Osteocyte (in vitro differentiated cells): ENCODE data around the gene AMOTL1. TPM values are rescaled to one million over a fixed set of nuclear protein-coding genes. Genes with fewer than 3 reads are reported as not detected.
A peak's percentile ranks its signal among the peaks of the same experiment; 100 is the strongest.

Experiments
- DNase-seq: peaks from one replicate; pipeline ENCODE4 v3.0.0; 2021; ENCODE audit warnings: mixed read lengths; ENCODE audit not compliant: unreplicated experiment; ENCODE audit errors: extremely low spot score
- H3K27ac Mint-ChIP-seq: one replicate; pipeline ENCODE4 v1.8.0; 2021; ENCODE audit warnings: mild to moderate bottlenecking, mixed read lengths; ENCODE audit not compliant: unreplicated experiment
- H3K27me3 Mint-ChIP-seq: one replicate; pipeline ENCODE4 v1.8.0; 2021; ENCODE audit warnings: mixed read lengths; ENCODE audit not compliant: unreplicated experiment
- H3K36me3 Mint-ChIP-seq: one replicate; pipeline ENCODE4 v1.8.0; 2021; ENCODE audit warnings: mixed read lengths; ENCODE audit not compliant: unreplicated experiment
- H3K4me1 Mint-ChIP-seq: one replicate; pipeline ENCODE4 v1.8.0; 2021; ENCODE audit warnings: mixed read lengths; ENCODE audit not compliant: unreplicated experiment
- H3K4me3 Mint-ChIP-seq: one replicate; pipeline ENCODE4 v1.8.0; 2021; ENCODE audit warnings: mild to moderate bottlenecking, moderate library complexity, mixed read lengths; ENCODE audit not compliant: unreplicated experiment
- H3K9me3 Mint-ChIP-seq: one replicate; pipeline ENCODE4 v1.8.0; 2021; ENCODE audit warnings: mixed read lengths; ENCODE audit not compliant: unreplicated experiment
- CTCF ChIP-seq: fragments of 200-600 bp; sonication (generic); IDR thresholded peaks from 2 replicates; pipeline ENCODE4 v1.5.0; 2021; ENCODE audit warnings: antibody characterized with exemption, mild to moderate bottlenecking, moderate library complexity
- total RNA-seq: library from RNA; stranded (reverse); gene quantifications from 2 replicates; pipeline ENCODE4 v1.2.1, GENCODE V29; 2021

AMOTL1 gene
- total RNA-seq, 1 donor from 2014 or later: 66.6 TPM

GRCh38 chr11:94877443-94878200 lies 109.5 kb downstream of the AMOTL1 start:
- no peak for DNase-seq
- peak overlapping the region; percentile 98 for H3K27ac Mint-ChIP-seq
- peaks cover 28% of the 10 kb centered on the region for H3K4me1 Mint-ChIP-seq
- no peaks in the 10 kb centered on the region for H3K27me3 Mint-ChIP-seq
- H3K4me3 Mint-ChIP-seq: no peak overlapping the region
- no peak for TF ChIP-seq CTCF
- H3K36me3 Mint-ChIP-seq: peaks cover 43% of the 10 kb centered on the region
- no peaks in the 10 kb centered on the region for H3K9me3 Mint-ChIP-seq

- no peak for TF ChIP-seq CTCF
- no peak for DNase-seq
- Mint-ChIP-seq H3K4me3 (no peak overlapping the region), H3K9me3 (no peaks in the 10 kb centered on the region), H3K27ac (no peak overlapping the region), H3K36me3 (peaks cover 45% of the 10 kb centered on the region), H3K27me3 (no peaks in the 10 kb centered on the region), H3K4me1 (peaks cover 28% of the 10 kb centered on the region)
Observed at GRCh38 chr11:94879006-94879405, 110.8 kb downstream of the AMOTL1 start.

DNA sequence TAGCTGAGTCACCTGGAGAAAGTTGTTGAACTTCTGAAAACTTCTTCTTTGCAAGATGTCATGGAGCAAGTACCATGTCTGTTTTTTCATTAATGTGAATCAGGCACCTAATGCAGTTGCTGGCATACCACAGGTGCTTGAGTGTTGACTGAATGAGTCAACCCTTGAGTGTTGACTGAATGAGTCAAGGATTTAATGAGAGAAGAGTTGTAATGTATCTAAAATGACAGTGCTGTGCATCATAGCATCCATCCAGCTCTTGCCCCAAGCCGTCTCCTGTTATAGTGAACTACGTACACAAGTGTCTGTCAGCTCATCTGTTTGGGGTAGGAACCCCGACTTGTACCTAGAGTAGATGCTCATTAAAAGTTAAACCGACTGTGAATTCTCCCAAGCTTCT lies 112.1 kb downstream of the AMOTL1 start:
- no peak overlapping the region for H3K4me3 Mint-ChIP-seq
- peaks cover 46% of the 10 kb centered on the region for H3K36me3 Mint-ChIP-seq
- no peak for TF ChIP-seq CTCF
- no peaks in the 10 kb centered on the region for H3K9me3 Mint-ChIP-seq
- no peaks in the 10 kb centered on the region for H3K27me3 Mint-ChIP-seq
- DNase-seq: no peak
- no peak overlapping the region for H3K27ac Mint-ChIP-seq
- peaks cover 28% of the 10 kb centered on the region for H3K4me1 Mint-ChIP-seq

GRCh38 chr11:94882931-94883330 lies 114.8 kb downstream of the AMOTL1 start:
- H3K27ac Mint-ChIP-seq: no peak overlapping the region
- no peak for TF ChIP-seq CTCF
- H3K36me3 Mint-ChIP-seq: peaks cover 42% of the 10 kb centered on the region
- no peak overlapping the region for H3K4me3 Mint-ChIP-seq
- no peak for DNase-seq
- no peaks in the 10 kb centered on the region for H3K9me3 Mint-ChIP-seq
- peaks cover 2% of the 10 kb centered on the region for H3K4me1 Mint-ChIP-seq
- H3K27me3 Mint-ChIP-seq: no peaks in the 10 kb centered on the region

DNA sequence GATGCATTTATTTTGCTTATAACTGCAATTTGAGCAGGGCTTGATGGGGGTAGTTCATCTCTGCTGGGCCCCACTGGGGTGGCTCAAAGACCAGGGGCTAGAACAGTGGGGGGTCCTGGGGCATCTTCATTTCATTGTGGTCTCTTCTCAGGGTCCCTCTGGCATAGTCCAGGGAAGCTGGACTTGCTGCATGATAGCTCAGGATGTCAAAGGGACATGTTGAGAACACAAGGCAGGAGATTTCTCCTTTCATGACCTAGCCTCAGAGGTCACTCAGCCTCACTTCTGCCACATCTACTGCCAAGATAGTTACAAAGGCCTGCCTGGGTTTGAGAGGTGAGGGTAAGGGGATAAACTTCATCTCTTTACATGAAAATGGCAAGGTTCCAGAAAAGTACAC lies 115.7 kb downstream of the AMOTL1 start:
- Mint-ChIP-seq H3K27me3 (no peaks in the 10 kb centered on the region), H3K4me1 (no peaks in the 10 kb centered on the region), H3K36me3 (peaks cover 39% of the 10 kb centered on the region), H3K9me3 (peaks cover 4% of the 10 kb centered on the region), H3K27ac (no peak overlapping the region), H3K4me3 (no peak overlapping the region)
- TF ChIP-seq CTCF: no peak
- DNase-seq: no peak
